ENCODE measurements around the gene CMTM8.

CMTM8 gene

GRCh38 chr3:32353351-32353750 is 114.9 kb downstream of the CMTM8 start:
- TF ChIP-seq EZH2 (IDR thresholded peaks at IDR 0.05; ENCODE audit: borderline replicate concordance, low read depth, low read length, severe bottlenecking) (no peak), CTCF (IDR thresholded peaks at IDR 0.05; ENCODE audit: borderline replicate concordance, extremely low read depth, low read length, poor library complexity, severe bottlenecking) (no peak)
- no peaks in the 10 kb centered on the region for H3K4me1 ChIP-seq (ENCODE audit: insufficient read depth, low read length)
- H3K79me2 ChIP-seq (ENCODE audit: insufficient read depth, low read length), result no peaks in the 10 kb centered on the region
- H3K27ac ChIP-seq (ENCODE audit: low read length), result no peak overlapping the region
- H4K20me1 ChIP-seq (ENCODE audit: insufficient read depth, low read length), result no peaks in the 10 kb centered on the region
- no peak overlapping the region for H2AFZ ChIP-seq (ENCODE audit: low read depth, low read length)
- H3K9me3 ChIP-seq (ENCODE audit: insufficient read depth, low read length, severe bottlenecking), result no peaks in the 10 kb centered on the region
- H3K36me3 ChIP-seq (ENCODE audit: insufficient read depth, low read length), result no peaks in the 10 kb centered on the region
- no peak overlapping the region for H3K9ac ChIP-seq (ENCODE audit: low read depth, low read length)
- H3K27me3 ChIP-seq (ENCODE audit: insufficient read depth, low read length, poor library complexity), result no peaks in the 10 kb centered on the region
- H3K4me3 ChIP-seq (ENCODE audit: low read depth in 1 of 2, low read length in 2 of 2), result no peak overlapping the region
- DNase-seq, result no peak
- no peak overlapping the region for H3K4me2 ChIP-seq (ENCODE audit: insufficient read depth, low read length)
- ATAC-seq (ENCODE audit: insufficient read depth, low read depth), result no peak

DNA sequence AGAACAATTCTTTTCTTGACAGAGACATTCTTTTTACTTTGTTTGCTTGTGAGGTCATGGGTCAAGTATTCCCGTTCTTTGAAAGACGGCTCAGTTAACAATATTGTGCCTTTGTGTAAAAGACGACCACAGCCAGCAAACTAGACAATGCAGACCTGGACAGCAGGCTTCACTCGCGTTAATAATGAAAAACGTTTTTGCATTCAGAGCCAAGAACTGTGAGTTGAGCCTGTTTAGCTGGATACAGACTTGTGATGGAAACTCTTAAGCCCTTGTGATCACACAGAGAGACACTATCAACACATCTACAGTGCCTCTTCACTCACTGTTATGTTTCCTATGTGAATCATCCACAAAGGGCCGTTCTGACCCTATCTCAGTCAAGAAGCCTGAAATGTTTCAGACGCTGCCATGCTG is 115.9 kb downstream of the CMTM8 start:
- Histone ChIP-seq H3K27ac (ENCODE audit: low read length) (no peak overlapping the region), H3K4me2 (ENCODE audit: insufficient read depth, low read length) (no peak overlapping the region), H3K4me1 (ENCODE audit: insufficient read depth, low read length) (no peaks in the 10 kb centered on the region), H3K79me2 (ENCODE audit: insufficient read depth, low read length) (no peaks in the 10 kb centered on the region), H2AFZ (ENCODE audit: low read depth, low read length) (no peak overlapping the region), H3K4me3 (ENCODE audit: low read depth in 1 of 2, low read length in 2 of 2) (no peak overlapping the region), H4K20me1 (ENCODE audit: insufficient read depth, low read length) (no peaks in the 10 kb centered on the region), H3K36me3 (ENCODE audit: insufficient read depth, low read length) (no peaks in the 10 kb centered on the region), H3K9me3 (ENCODE audit: insufficient read depth, low read length, severe bottlenecking) (no peaks in the 10 kb centered on the region), H3K9ac (ENCODE audit: low read depth, low read length) (no peak overlapping the region), H3K27me3 (ENCODE audit: insufficient read depth, low read length, poor library complexity) (no peaks in the 10 kb centered on the region)
- DNase-seq (no peak), ATAC-seq (ENCODE audit: insufficient read depth, low read depth) (no peak)
- no peak for TF ChIP-seq EZH2 (IDR thresholded peaks at IDR 0.05; ENCODE audit: borderline replicate concordance, low read depth, low read length, severe bottlenecking)
- no peak for TF ChIP-seq CTCF (IDR thresholded peaks at IDR 0.05; ENCODE audit: borderline replicate concordance, extremely low read depth, low read length, poor library complexity, severe bottlenecking)

- no peak overlapping the region for H3K4me3 ChIP-seq (ENCODE audit: low read depth in 1 of 2, low read length in 2 of 2)
- H3K79me2 ChIP-seq (ENCODE audit: insufficient read depth, low read length), result no peaks in the 10 kb centered on the region
- H2AFZ ChIP-seq (ENCODE audit: low read depth, low read length), result no peak overlapping the region
- H3K36me3 ChIP-seq (ENCODE audit: insufficient read depth, low read length), result no peaks in the 10 kb centered on the region
- TF ChIP-seq CTCF (IDR thresholded peaks at IDR 0.05; ENCODE audit: borderline replicate concordance, extremely low read depth, low read length, poor library complexity, severe bottlenecking) (no peak), EZH2 (IDR thresholded peaks at IDR 0.05; ENCODE audit: borderline replicate concordance, low read depth, low read length, severe bottlenecking) (no peak)
- H4K20me1 ChIP-seq (ENCODE audit: insufficient read depth, low read length), result no peaks in the 10 kb centered on the region
- no peaks in the 10 kb centered on the region for H3K9me3 ChIP-seq (ENCODE audit: insufficient read depth, low read length, severe bottlenecking)
- H3K27me3 ChIP-seq (ENCODE audit: insufficient read depth, low read length, poor library complexity), result no peaks in the 10 kb centered on the region
- DNase-seq, result no peak
- H3K4me1 ChIP-seq (ENCODE audit: insufficient read depth, low read length), result no peaks in the 10 kb centered on the region
- no peak overlapping the region for H3K9ac ChIP-seq (ENCODE audit: low read depth, low read length)
- ATAC-seq (ENCODE audit: insufficient read depth, low read depth), result no peak
- no peak overlapping the region for H3K27ac ChIP-seq (ENCODE audit: low read length)
- H3K4me2 ChIP-seq (ENCODE audit: insufficient read depth, low read length), result no peak overlapping the region
Measured at GRCh38 chr3:32355751-32356291, 117.3 kb downstream of the CMTM8 start.
